ENCODE data around the gene MSX2. TPM values are rescaled to one million over a fixed set of nuclear protein-coding genes. Genes with fewer than 3 reads are reported as not detected.

MSX2 gene
- total RNA-seq, 4 donors from 2014 or later: 0.95 to 2.1 (median 1.1) TPM

DNA sequence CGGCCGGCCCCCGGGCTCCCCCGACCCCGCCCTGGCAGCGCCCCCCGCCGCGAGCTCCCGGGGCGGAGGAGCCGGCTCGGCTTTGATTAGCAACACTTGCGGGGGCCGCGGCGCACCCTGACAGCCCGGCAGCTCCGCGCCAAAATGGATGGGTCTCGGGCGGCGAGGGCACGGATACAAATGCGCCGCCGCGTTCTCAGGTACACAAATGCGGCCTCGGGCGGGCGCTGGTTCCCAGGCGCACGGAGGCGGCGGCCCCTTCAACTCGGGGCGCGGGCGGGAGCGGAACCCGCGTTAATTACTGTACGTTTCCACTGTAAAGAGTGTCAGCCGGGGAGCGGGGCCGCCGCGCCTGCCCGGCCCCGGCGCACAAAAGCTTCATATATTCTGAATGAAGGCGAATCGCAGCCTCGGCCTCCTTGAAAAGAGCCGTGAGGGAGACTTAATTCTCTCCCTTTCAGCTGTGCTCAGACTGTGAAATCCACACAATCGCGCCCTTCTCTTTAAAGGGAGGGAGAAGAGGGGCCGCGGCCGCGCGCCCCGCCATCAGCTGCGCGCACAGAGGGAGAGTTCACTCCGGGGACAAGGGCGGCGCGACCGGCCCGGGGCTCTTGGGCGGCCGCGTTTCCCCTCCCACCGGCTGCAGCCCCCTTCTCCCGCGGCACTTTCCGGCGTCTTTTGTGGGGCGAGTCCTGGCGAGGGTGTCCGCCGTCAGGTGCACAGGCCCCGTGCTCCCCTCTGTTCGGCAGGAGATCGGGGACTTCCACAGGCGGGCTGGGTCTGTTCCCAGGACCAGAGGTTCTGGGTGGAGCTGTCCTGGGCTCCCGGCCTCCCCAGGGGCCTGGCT lies 27.0 kb downstream of the MSX2 start:
- H3K4me3 ChIP-seq: peak overlapping the region; percentile 24 to 51 (median 40)
- in situ Hi-C loops (cut with MboI; ENCODE audit: low sequenced_read_pairs in 4 of 4) (no loop called here), intact Hi-C loops (cut with DNase I; ENCODE audit: low total_unique reads) (no loop called here)
- no peak for DNase-seq
- no peak for ATAC-seq
- H3K9me3 ChIP-seq: no peaks in the 10 kb centered on the region
- no peaks in the 10 kb centered on the region for H3K36me3 ChIP-seq
- H3K4me1 ChIP-seq: peaks cover 0 to 4% of the 10 kb centered on the region in 2 donors
- peaks cover 33 to 39% (median 35%) of the 10 kb centered on the region in 3 donors for H3K27me3 ChIP-seq
- no peak for TF ChIP-seq POLR2A (IDR thresholded peaks at IDR 0.05)
- TF ChIP-seq, protein P1, sequence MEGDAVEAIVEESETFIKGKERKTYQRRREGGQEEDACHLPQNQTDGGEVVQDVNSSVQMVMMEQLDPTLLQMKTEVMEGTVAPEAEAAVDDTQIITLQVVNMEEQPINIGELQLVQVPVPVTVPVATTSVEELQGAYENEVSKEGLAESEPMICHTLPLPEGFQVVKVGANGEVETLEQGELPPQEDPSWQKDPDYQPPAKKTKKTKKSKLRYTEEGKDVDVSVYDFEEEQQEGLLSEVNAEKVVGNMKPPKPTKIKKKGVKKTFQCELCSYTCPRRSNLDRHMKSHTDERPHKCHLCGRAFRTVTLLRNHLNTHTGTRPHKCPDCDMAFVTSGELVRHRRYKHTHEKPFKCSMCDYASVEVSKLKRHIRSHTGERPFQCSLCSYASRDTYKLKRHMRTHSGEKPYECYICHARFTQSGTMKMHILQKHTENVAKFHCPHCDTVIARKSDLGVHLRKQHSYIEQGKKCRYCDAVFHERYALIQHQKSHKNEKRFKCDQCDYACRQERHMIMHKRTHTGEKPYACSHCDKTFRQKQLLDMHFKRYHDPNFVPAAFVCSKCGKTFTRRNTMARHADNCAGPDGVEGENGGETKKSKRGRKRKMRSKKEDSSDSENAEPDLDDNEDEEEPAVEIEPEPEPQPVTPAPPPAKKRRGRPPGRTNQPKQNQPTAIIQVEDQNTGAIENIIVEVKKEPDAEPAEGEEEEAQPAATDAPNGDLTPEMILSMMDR (IDR thresholded peaks at IDR 0.05 in 4 of 5, conservative IDR thresholded peaks at IDR 0.05 in 1 of 5): no peak
- H3K27ac ChIP-seq: no peak overlapping the region

DNA sequence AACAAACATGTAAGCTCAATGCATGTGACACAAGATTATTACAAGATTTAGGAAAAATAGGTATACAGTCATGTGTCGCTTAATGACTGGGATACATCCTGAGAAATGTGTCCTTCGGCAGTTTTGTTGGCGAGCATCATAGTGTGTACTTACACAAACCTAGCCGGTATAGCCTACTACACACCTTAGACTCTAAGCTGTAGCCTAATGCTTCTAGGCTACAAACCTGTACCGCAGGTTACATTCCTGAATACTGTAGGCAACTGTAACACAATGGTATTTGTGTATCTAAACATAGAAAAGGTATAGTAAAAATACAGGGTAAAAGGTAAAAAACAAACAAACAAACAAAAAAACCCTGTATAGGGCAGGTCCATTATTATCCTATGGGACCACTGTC lies 27.7 kb downstream of the MSX2 start:
- Histone ChIP-seq H3K27ac (no peak overlapping the region), H3K4me1 (peaks cover 0 to 4% of the 10 kb centered on the region in 2 donors), H3K36me3 (no peaks in the 10 kb centered on the region), H3K9me3 (no peaks in the 10 kb centered on the region), H3K27me3 (peaks cover 33 to 39% (median 35%) of the 10 kb centered on the region in 3 donors), H3K4me3 (no peak overlapping the region)
- intact Hi-C loops (cut with DNase I; ENCODE audit: low total_unique reads) (no loop called here), in situ Hi-C loops (cut with MboI; ENCODE audit: low sequenced_read_pairs in 4 of 4) (no loop called here)
- TF ChIP-seq POLR2A (IDR thresholded peaks at IDR 0.05): no peak
- TF ChIP-seq, protein P1 (IDR thresholded peaks at IDR 0.05 in 4 of 5, conservative IDR thresholded peaks at IDR 0.05 in 1 of 5): no peak
- ATAC-seq: no peak
- no peak for DNase-seq

DNA sequence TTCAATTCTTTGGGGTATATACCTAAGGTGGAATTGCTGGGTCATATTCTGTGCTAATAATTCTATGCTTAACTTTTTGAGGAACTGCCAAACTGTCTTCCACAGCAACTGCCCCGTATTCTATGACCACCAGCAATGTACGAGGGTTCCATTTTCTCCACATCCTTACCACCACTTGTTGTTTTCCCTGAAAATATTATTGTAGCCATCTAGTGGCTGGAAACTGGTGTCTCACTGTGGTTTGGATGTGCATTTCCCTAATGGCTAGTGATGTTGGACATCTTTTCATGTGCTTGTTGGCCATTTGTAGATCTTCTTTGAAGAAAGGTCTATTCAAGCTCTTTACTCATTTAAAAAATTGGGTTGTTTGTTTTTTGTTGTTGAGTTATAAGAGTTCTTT lies 30.7 kb downstream of the MSX2 start:
- Histone ChIP-seq H3K4me3 (no peak overlapping the region), H3K27ac (no peak overlapping the region), H3K27me3 (peaks cover 24 to 26% (median 25%) of the 10 kb centered on the region in 3 donors), H3K4me1 (peaks cover 0 to 4% of the 10 kb centered on the region in 2 donors), H3K9me3 (no peaks in the 10 kb centered on the region), H3K36me3 (no peaks in the 10 kb centered on the region)
- intact Hi-C loops (cut with DNase I; ENCODE audit: low total_unique reads): no loop called here
- ATAC-seq (no peak), DNase-seq (no peak)
- in situ Hi-C loops (cut with MboI; ENCODE audit: low sequenced_read_pairs in 4 of 4): no loop called here
- TF ChIP-seq, protein P1 (IDR thresholded peaks at IDR 0.05 in 4 of 5, conservative IDR thresholded peaks at IDR 0.05 in 1 of 5): no peak
- no peak for TF ChIP-seq POLR2A (IDR thresholded peaks at IDR 0.05)

DNA sequence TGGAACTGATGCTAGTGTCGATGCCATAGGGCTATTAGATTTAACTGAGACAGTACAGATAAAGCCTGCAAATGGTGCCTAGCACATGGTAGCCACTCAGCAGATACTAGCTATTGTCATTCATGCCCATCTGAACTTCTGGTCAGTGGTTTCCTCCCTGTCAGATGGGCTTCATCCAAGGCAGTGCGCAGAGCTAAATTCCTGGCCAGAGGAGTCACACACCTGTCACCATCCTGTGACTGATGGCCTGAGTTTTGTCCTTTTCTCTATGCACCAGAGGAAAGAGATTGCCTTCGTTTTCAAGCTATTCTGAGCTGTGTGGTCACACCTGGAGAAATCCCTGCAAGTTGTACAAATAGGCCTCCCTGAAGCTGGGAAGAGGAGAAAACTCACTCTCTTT lies 34.7 kb downstream of the MSX2 start:
- no peaks in the 10 kb centered on the region for H3K4me1 ChIP-seq
- DNase-seq (no peak), ATAC-seq (no peak)
- no peaks in the 10 kb centered on the region for H3K36me3 ChIP-seq
- intact Hi-C loops (cut with DNase I; ENCODE audit: low total_unique reads): no loop called here
- in situ Hi-C loops (cut with MboI; ENCODE audit: low sequenced_read_pairs in 4 of 4): no loop called here
- H3K27ac ChIP-seq: no peak overlapping the region
- H3K27me3 ChIP-seq: peaks cover 0 to 3% (median 0%) of the 10 kb centered on the region in 3 donors
- TF ChIP-seq, protein P1 (IDR thresholded peaks at IDR 0.05 in 4 of 5, conservative IDR thresholded peaks at IDR 0.05 in 1 of 5): no peak
- no peak for TF ChIP-seq POLR2A (IDR thresholded peaks at IDR 0.05)
- no peak overlapping the region for H3K4me3 ChIP-seq
- H3K9me3 ChIP-seq: no peaks in the 10 kb centered on the region
